Epithelial cell of proximal tubule (primary cell): Measurements from ENCODE around the gene MSI1. TPM values are rescaled to one million over a fixed set of nuclear protein-coding genes. Genes with fewer than 3 reads are reported as not detected.

ENCODE experiments used
- DNase-seq: peaks from one replicate; pipeline ENCODE4 v3.0.0-alpha.2; 2011; ENCODE audit warnings: low read depth
- H3K4me3 ChIP-seq: 2 replicates; pipeline ENCODE4 v1.5.1; 2011; ENCODE audit warnings: low read depth, mild to moderate bottlenecking, low read length
- total RNA-seq: library from RNA; depleted of rRNA; stranded (reverse); fragments of >200 nt; gene quantifications from 2 replicates; pipeline ENCODE4 v1.2.3, GENCODE V29; 2015
- TF ChIP-seq, protein P1 (sequence below): conservative IDR thresholded peaks from 2 replicates; pipeline ENCODE4 v1.5.1; 2012; ENCODE audit warnings: low read depth, mild to moderate bottlenecking, low read length

Gene MSI1
- total RNA-seq, 1 donor from 2014 or later: 25.8 TPM

DNA sequence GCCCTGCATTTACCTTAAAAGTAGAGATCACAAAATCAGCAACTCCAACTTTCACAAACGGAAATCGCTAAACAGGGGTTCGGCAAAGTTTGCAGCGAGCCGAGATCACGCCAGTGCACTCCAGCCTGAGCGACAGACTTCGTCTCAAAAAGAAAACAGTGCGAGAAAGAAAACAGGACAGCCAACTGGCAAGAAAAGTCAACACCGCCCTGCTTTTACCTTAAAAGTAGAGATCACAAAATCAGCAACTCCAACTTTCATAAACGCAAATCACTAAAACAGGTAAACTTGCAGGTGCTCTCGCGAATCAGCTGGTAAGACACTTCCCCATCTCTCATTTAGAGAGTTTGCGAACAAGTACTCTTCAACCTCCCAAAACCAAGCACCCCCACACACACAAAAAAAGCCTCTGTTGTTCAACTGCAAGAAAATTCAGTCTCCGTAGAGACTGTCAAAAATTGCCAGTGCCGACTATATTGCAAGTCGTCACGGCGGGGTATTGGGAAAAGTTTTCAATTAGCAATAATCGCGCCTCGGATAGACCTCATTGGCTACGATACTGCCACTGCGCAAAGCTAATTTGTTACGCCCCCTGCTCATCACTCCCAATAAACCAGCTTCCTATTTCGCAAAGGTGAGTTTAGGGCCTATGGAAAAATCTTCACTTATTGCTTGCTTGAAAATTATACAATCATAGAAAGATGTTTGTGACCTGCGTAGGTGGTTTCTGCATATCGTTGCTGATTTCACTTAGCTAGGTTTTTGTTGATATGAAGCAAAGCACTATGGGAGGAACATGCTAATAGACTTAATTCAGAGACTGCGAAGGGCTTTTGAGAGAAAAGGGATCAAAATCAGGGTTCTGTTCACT, 76.1 kb downstream of the MSI1 start, which contains the start of gene RNU4-1:
RNU4-1 (minus strand) TSS at position 577 of the 871 bp plus-strand sequence.
- DNase-seq: peak; percentile 91
- TF ChIP-seq, protein P1, sequence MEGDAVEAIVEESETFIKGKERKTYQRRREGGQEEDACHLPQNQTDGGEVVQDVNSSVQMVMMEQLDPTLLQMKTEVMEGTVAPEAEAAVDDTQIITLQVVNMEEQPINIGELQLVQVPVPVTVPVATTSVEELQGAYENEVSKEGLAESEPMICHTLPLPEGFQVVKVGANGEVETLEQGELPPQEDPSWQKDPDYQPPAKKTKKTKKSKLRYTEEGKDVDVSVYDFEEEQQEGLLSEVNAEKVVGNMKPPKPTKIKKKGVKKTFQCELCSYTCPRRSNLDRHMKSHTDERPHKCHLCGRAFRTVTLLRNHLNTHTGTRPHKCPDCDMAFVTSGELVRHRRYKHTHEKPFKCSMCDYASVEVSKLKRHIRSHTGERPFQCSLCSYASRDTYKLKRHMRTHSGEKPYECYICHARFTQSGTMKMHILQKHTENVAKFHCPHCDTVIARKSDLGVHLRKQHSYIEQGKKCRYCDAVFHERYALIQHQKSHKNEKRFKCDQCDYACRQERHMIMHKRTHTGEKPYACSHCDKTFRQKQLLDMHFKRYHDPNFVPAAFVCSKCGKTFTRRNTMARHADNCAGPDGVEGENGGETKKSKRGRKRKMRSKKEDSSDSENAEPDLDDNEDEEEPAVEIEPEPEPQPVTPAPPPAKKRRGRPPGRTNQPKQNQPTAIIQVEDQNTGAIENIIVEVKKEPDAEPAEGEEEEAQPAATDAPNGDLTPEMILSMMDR: no peak
- H3K4me3 ChIP-seq: peak within 1 kb of the TSS; percentile 61

DNA sequence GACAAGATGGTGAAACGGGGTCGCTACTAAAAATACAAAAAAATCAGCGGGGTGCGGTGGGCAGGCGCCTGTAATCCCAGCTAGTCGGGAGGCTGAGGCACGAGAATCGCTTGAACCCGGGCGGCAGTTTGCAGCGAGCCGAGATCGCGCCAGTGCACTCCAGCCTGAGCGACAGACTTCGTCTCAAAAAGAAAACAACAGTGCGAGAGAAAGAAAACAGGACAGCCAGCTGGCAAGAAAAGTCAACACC, 76.6 kb downstream of the MSI1 start:
- DNase-seq: no peak
- TF ChIP-seq, protein P1: no peak
- H3K4me3 ChIP-seq: peak overlapping the region; percentile 61

Other genes starting within 250 kb of the MSI1 start
- gene GCN1, start 174.4 kb downstream of the MSI1 start, total RNA-seq: 73.9 and 79.2 TPM in 2 replicates
- 3,816 and 4,725 TPM in 2 replicates for gene RPLP0, start 168.1 kb downstream of the MSI1 start, total RNA-seq
- 84.5 and 100 TPM in 2 replicates for gene PXN, start 103.4 kb downstream of the MSI1 start, total RNA-seq
- gene RNU4-2, start 77.3 kb downstream of the MSI1 start, total RNA-seq: under 0.01 TPM in 2 replicates
- under 0.01 TPM in 2 replicates for gene RNU4-1, start 75.9 kb downstream of the MSI1 start, total RNA-seq
- 0.35 and 1.2 TPM in 2 replicates for gene SIRT4, start 66.8 kb downstream of the MSI1 start, total RNA-seq
- gene PLA2G1B, start 41.4 kb downstream of the MSI1 start, total RNA-seq: not detected in 2 replicates
- gene COX6A1, start 68.9 kb upstream of the MSI1 start, total RNA-seq: 572 and 889 TPM in 2 replicates
- 31.1 and 39.1 TPM in 2 replicates for gene TRIAP1, start 77.2 kb upstream of the MSI1 start, total RNA-seq
- 23.4 and 25.3 TPM in 2 replicates for gene GATC, start 77.3 kb upstream of the MSI1 start, total RNA-seq
- 128 and 142 TPM in 2 replicates for gene SRSF9, start 100.6 kb upstream of the MSI1 start, total RNA-seq
- gene DYNLL1, start 126.9 kb upstream of the MSI1 start, total RNA-seq: 357 and 388 TPM in 2 replicates
- 40.8 and 46.3 TPM in 2 replicates for gene COQ5, start 160.0 kb upstream of the MSI1 start, total RNA-seq
- 66.9 and 81.2 TPM in 2 replicates for gene RNF10, start 165.2 kb upstream of the MSI1 start, total RNA-seq
- gene POP5, start 212.2 kb upstream of the MSI1 start, total RNA-seq: 23.1 and 54.5 TPM in 2 replicates